AG09319 (cell line): Measurements from ENCODE around the gene USP6NL.

ENCODE experiments used
- DNase-seq: peaks from one replicate; pipeline ENCODE4 v3.0.0-alpha.2; 2010; ENCODE audit warnings: low read depth; ENCODE audit errors: extremely low read depth
- TF ChIP-seq, protein P1 (sequence below): IDR thresholded peaks from 2 replicates; pipeline ENCODE4 v1.5.1; 2011; ENCODE audit warnings: low read depth, mild to moderate bottlenecking, inconsistent platforms, low read length, moderate library complexity

The USP6NL gene

DNA sequence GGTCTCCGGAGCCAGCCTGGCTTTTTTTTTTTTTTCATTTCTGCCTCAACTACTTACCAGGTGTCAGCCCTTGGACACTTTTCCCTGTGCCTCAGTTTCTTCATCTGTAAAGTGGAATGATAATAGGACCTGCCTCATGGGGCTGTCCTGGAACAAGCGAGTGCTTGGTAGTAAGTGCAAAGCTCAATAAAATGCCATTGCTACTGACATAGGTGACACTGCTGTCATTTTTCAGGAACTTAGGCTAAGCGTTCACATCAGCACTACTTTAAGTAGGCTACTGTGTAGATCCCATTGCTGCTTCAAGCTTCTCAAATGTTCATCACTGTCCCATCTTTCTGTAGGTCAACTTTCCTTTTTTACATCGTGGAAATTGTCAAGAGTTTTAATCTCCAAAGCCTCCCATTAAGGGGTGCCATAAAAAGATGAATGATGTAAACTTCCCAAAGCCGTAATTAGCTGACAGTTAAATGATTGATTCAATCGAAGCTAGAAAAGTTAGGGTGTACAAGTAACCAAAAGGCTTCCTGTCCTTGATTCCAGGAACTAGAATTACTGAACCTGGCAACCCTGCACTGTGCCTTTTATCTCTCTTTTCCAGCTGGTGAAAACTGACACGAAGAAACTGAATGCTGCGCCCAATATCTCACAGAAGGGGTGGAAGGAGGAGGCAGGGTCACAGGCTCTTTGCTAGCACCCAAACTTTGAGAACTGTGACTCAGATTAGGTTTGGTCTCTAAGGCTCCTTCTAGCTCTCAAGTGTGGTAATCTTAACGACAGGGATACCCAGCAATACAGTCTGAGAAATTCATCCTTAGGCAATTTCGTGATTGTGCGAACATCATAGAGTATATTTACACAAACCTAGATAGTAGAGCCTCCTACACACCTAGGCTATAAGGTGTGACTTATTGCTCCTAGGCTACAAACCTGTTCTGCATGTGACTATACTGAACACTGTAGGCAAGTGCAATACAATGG, 861 bp upstream of the USP6NL start:
- TF ChIP-seq, protein P1, sequence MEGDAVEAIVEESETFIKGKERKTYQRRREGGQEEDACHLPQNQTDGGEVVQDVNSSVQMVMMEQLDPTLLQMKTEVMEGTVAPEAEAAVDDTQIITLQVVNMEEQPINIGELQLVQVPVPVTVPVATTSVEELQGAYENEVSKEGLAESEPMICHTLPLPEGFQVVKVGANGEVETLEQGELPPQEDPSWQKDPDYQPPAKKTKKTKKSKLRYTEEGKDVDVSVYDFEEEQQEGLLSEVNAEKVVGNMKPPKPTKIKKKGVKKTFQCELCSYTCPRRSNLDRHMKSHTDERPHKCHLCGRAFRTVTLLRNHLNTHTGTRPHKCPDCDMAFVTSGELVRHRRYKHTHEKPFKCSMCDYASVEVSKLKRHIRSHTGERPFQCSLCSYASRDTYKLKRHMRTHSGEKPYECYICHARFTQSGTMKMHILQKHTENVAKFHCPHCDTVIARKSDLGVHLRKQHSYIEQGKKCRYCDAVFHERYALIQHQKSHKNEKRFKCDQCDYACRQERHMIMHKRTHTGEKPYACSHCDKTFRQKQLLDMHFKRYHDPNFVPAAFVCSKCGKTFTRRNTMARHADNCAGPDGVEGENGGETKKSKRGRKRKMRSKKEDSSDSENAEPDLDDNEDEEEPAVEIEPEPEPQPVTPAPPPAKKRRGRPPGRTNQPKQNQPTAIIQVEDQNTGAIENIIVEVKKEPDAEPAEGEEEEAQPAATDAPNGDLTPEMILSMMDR = no peak

DNA sequence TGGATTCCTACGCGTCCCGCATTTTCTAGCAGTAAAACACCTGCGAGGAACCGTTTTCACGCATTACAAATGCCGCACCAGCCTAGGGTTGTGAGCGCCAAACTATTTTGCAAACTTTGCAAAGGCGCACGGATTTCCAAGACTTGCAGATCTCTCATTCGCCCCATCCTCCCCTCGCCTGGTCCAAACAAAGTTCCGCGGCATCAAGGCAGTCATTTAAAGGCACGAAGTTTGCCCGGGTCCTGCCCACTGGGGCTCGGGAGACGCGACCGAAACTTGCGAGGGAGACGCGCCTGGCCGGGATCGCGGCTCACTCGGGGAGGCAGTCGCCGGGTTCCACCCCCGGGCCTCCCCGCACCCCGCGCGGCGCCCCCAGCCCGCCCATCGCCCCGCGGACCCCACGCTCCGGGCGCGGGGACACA, 613 bp downstream of the USP6NL start:
- TF ChIP-seq, protein P1 = no peak
- peak; percentile 7 for DNase-seq

More for the DNA sequence above, 861 bp upstream of the USP6NL start:
- DNase-seq = no peak

DNA sequence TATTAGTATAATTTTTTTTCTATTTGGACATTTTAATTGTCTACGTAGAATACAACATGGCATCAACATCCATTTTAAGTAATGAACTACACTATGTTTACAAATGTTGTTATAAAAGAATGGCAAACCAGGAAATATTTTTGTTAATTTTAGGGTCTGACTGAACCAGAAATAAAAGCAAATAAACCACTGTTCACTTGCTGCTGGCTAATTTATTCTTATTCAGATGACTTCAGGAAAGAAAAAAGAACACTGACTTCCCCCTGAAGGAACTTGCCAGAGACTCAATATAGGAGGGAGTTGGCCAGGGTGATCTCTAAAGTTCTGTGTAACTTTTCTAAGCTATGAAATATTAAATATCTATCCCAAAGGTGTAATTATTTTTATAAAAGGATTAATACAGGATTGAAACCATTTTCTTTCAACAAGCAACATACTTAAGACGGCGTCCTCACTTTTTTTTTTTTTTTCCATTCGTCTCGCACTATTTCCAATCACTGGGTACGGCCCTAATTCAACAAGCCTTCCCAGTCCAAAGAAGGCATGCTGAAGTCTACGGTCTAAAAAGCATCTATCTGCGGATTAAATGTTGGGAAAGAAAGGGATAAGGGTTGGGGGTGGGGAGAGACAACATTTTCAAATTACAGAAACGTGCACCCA, 1.2 kb downstream of the USP6NL start:
- no peak for DNase-seq
- TF ChIP-seq, protein P1 = no peak

DNA sequence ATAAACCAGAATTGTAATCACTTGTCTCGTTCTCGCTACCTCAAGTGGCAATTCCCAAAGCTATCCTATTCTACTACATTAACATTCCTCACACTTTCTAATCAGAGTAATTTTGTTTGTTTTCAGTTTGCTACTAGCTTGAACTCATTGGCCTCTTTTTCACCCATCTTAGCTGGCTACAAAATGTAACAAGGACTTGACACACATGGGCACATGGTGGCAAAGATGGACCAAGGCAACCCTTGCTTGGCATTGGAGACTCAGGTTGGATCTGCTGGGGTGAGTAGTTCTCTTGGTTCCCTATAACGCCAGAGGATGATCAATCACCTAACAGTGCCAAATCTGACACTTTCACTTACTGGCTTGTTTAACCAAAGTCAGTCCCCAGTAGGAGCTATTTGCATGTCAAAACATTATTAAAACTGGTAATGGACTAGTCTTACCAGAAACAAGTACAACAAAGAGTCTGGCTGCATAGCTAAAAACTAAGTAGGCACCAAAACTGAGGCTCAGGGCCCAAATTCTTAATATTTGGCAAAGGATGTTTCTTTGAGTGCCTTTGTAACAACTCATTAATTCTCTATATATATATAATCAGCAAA, 1.9 kb downstream of the USP6NL start:
- no peak for DNase-seq
- TF ChIP-seq, protein P1 = no peak

DNA sequence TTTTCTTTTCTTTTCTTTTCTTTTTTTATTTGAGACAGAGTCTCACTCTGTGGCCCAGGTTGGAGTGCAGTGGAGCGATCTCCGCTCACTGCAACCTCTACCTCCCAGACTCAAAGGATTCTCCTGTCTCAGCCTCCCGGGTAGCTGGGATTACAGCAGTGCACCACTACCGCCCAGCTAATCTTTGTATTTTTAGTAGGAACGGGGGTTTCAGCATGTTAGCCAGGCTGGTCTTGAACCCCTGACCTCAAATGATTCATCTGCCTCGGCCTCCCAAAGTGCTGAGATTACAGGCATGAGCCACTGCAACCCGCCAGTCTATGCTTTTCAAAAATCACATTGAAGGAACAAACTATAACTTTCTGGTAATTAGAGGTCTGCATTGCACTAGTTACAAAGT, 2.4 kb downstream of the USP6NL start:
- TF ChIP-seq, protein P1 = no peak
- DNase-seq = no peak

DNA sequence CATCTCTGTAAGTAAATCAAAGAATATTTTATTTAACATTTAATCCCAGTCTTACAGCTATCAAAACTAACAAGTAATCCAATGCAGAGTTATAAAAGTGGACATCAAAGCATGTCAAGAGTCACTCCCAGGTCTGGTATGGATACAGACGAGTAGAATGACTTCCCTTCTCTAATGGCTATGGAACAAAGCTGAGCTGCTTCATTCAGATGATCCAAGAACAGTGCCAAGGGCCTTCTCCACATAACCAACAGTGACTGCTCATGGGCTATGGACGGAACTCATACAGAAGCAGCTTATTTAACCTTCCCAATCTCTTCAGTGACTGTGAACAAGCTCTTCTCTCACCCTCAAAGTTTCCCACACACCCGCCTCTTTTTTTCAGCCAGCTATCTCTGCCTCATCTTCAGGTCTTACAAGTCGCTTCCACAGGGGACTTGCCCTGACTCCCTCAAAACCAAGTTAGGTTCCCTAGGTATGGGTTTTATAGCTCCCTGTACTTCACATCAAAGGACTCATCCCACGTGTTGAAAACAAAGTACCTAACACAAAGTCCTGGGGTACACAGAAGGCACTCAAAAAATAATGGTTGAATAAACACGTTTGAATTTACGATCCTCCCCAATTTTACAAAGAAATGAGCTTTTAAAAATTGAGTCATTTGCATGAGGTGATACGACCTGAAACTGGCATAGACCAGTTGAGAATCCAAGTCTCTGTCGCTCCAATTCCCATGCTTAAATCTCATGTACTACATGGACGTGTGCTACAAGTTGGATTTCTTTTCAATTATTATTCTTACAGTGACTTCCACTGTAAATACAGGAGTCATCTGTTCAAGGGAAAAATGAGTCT, 3.1 kb downstream of the USP6NL start:
- TF ChIP-seq, protein P1 = no peak

More for the DNA sequence above, 3.1 kb downstream of the USP6NL start:
- no peak for DNase-seq
